ENCODE results near the gene ERF. TPM values are rescaled to one million over a fixed set of nuclear protein-coding genes. Genes with fewer than 3 reads are reported as not detected.

Gene ERF
- total and polyA plus RNA-seq, 10 donors = 13.5 to 73.1 (median 48.0) TPM

- intact Hi-C loops (cut with DNase I; ENCODE audit: low total_unique reads) = no loop called here
- peaks cover 0 to 28% (median 17%) of the 10 kb centered on the region in 6 donors for H3K36me3 ChIP-seq
- peak overlapping the region in 7 of 8 donors; percentile 92 to 97 (median 94) for H3K27ac ChIP-seq
- 74 to 87% (median 82%) methylated on average over 10 of the region's 10 CpGs for WGBS, 5 donors
- peak; percentile 78 for DNase-seq
- TF ChIP-seq, protein P1, sequence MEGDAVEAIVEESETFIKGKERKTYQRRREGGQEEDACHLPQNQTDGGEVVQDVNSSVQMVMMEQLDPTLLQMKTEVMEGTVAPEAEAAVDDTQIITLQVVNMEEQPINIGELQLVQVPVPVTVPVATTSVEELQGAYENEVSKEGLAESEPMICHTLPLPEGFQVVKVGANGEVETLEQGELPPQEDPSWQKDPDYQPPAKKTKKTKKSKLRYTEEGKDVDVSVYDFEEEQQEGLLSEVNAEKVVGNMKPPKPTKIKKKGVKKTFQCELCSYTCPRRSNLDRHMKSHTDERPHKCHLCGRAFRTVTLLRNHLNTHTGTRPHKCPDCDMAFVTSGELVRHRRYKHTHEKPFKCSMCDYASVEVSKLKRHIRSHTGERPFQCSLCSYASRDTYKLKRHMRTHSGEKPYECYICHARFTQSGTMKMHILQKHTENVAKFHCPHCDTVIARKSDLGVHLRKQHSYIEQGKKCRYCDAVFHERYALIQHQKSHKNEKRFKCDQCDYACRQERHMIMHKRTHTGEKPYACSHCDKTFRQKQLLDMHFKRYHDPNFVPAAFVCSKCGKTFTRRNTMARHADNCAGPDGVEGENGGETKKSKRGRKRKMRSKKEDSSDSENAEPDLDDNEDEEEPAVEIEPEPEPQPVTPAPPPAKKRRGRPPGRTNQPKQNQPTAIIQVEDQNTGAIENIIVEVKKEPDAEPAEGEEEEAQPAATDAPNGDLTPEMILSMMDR (IDR thresholded peaks at IDR 0.05 in 8 of 11, conservative IDR thresholded peaks at IDR 0.05 in 3 of 11) = no peak
- TF ChIP-seq POLR2AphosphoS5 (IDR thresholded peaks at IDR 0.05) (no peak), POLR2A (IDR thresholded peaks at IDR 0.05) (no peak)
- H3K27me3 ChIP-seq (replicated peaks in 1 of 7) = no peaks in the 10 kb centered on the region
- no peaks in the 10 kb centered on the region for H3K9me3 ChIP-seq
- H3K4me1 ChIP-seq = peaks cover 21 to 83% (median 61%) of the 10 kb centered on the region in 6 donors
- H3K4me3 ChIP-seq = peak overlapping the region in 1 of 8 donors; percentile 93
Measured at GRCh38 chr19:42245231-42245630, 9.7 kb downstream of the ERF start.

DNA sequence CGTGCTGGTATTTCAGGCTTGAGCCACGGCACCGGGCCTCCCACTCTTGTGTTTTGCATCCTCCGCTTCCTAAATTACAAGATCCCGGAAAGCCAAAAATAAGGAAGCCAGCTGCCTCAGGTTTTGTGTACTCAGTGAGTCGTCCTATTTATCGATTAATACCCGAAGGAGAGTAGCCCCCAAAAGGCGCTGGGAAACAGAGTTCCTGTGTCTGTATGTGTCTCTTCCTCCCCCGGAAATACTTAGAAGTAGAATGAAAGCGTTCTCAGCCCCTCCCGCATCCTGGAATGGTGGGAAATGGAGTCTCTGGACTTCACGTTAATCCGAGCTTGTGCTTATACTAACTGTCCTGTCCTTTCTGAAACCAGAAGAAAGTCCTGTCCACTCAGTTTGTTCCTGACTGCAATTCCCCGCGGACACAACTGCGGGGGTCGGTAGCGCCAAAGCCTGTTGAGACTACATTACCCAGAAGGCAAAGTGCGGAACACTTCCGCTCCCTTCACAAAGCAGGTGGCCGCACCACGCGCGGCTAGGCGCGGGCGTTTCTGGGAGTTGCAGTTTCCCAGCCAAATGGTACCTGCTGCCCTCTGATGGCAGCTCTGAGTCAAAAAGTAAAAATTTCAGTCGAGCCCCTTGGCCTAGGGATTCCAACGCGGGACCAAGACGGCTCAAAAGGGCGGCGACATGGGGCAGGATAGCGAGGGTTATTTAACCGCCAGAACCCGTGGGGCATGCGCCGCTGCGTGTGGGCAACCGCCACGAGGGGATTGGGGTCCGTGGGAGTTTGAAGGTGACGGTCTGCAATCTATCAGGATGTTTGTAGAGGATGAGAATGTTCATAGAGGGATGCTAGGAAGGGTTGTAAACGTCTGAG lies 10.3 kb downstream of the ERF start:
- intact Hi-C loops (cut with DNase I; ENCODE audit: low total_unique reads) = no loop called here
- Histone ChIP-seq H3K4me3 (peak overlapping the region; percentile 59 to 93 (median 69)), H3K4me1 (peaks cover 21 to 83% (median 61%) of the 10 kb centered on the region in 6 donors), H3K9me3 (no peaks in the 10 kb centered on the region), H3K36me3 (peaks cover 0 to 28% (median 17%) of the 10 kb centered on the region in 6 donors), H3K27me3 (replicated peaks in 1 of 7) (no peaks in the 10 kb centered on the region), H3K27ac (peak overlapping the region; percentile 84 to 97 (median 94))
- 1 to 3% (median 2%) methylated on average over 30 to 45 of the region's 45 CpGs for WGBS, 5 donors
- peak; percentile 98 for DNase-seq
- peak; percentile 85 to 87 (median 87) for TF ChIP-seq POLR2AphosphoS5 (IDR thresholded peaks at IDR 0.05)
- TF ChIP-seq, protein P1 (IDR thresholded peaks at IDR 0.05 in 8 of 11, conservative IDR thresholded peaks at IDR 0.05 in 3 of 11) = peak; percentile 37 to 85 (median 69)
- no peak for TF ChIP-seq POLR2A (IDR thresholded peaks at IDR 0.05)

- peak within 1 kb of the TSS; percentile 59 to 93 (median 71) for H3K4me3 ChIP-seq
- H3K27ac ChIP-seq = peak within 1 kb of the TSS; percentile 84 to 97 (median 94)
- peaks cover 21 to 84% (median 59%) of the 10 kb centered on the region in 6 donors for H3K4me1 ChIP-seq
- no peaks in the 10 kb centered on the region for H3K27me3 ChIP-seq (replicated peaks in 1 of 7)
- WGBS, 5 donors = 0 to 1% (median 0%) methylated on average over 17 to 76 of the region's 76 CpGs
- H3K36me3 ChIP-seq = peaks cover 0 to 29% (median 7%) of the 10 kb centered on the region in 6 donors
- TF ChIP-seq, protein P1 (IDR thresholded peaks at IDR 0.05 in 8 of 11, conservative IDR thresholded peaks at IDR 0.05 in 3 of 11) = peak in 3 of 11 experiments; percentile 5 to 14 (median 14)
- TF ChIP-seq POLR2A (IDR thresholded peaks at IDR 0.05) (peak in 2 of 3 donors; percentile 64 to 87), POLR2AphosphoS5 (IDR thresholded peaks at IDR 0.05) (peak; percentile 89 to 97 (median 96))
- intact Hi-C loops (cut with DNase I; ENCODE audit: low total_unique reads) = no loop called here
- H3K9me3 ChIP-seq = no peaks in the 10 kb centered on the region
- peak; percentile 99 for DNase-seq
Measured at GRCh38 chr19:42242512-42243409, 12.2 kb downstream of the ERF start, which contains the start of gene GSK3A. Gene GSK3A (minus strand): TSS chr19:42242602. CDS start chr19:42242465, 137 bp downstream.

Measured in spleen (tissue), 11 donors.